Measurements from ENCODE around the gene RAB11FIP3.

DNA sequence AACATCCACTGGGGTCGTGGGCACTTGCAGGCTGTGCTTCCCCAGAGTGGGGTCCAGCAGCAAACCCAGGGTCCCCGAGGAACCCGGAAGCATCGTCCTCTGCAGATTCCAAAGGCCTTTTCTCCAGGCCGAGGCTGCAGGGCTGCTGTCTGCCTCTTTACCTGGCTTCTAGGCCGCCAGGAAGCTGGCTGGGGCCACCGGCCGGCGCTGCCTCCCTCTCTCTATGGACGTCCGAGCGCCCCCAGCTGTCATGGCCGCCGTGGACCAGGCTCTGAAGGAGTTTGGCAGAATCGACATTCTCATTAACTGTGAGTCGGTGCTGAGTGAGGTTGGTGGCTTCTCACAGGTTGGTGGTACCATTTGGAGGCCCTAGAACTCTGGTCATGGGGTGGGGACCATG is 18.2 kb upstream of the RAB11FIP3 start:
- TF ChIP-seq POLR2A (IDR thresholded peaks at IDR 0.05): no peak
- no peak for TF ChIP-seq CTCF (IDR thresholded peaks at IDR 0.05)

Data from heart left ventricle (tissue), 13 donors.